Upper lobe of right lung (tissue), 1 donor: ENCODE measurements around the gene FAM53B. TPM values are rescaled to one million over a fixed set of nuclear protein-coding genes. Genes with fewer than 3 reads are reported as not detected.

Experiments
- ATAC-seq: fragments of 200-7000 bp; cut with Tn5 transposase; one replicate; pipeline ENCODE4 v1.9.1; 2020; ENCODE audit warnings: mild to moderate bottlenecking, moderate library complexity
- DNase-seq: peaks from one replicate; pipeline ENCODE4 v3.0.0-alpha.2; 2020
- H3K27ac ChIP-seq: fragments of 200-600 bp; one replicate; pipeline ENCODE4 v1.8.0; 2022
- H3K27me3 ChIP-seq: fragments of 200-600 bp; one replicate; pipeline ENCODE4 v1.8.0; 2022; ENCODE audit warnings: mild to moderate bottlenecking
- H3K36me3 ChIP-seq: fragments of 200-600 bp; one replicate; pipeline ENCODE4 v1.8.0; 2022
- H3K4me1 ChIP-seq: fragments of 200-600 bp; one replicate; pipeline ENCODE4 v1.8.0; 2022
- H3K4me3 ChIP-seq: fragments of 200-600 bp; one replicate; pipeline ENCODE4 v1.8.0; 2022; ENCODE audit warnings: mild to moderate bottlenecking
- H3K9me3 ChIP-seq: fragments of 200-600 bp; one replicate; pipeline ENCODE4 v1.8.0; 2022
- CTCF ChIP-seq: fragments of 200-600 bp; IDR thresholded peaks from one replicate; pipeline ENCODE4 v1.8.0; 2022; ENCODE audit warnings: antibody characterized with exemption
- intact Hi-C: fragments of 100-400 bp; cut with DNase I; formaldehyde crosslinking; loops from one replicate; pipeline ENCODE4 v1.11.0; 2022
- total RNA-seq: library from RNA; stranded (reverse); fragmentation: NEBNext Ultra II Directional; extraction: Animal tissue kit (Norgen Biotek cat#: 25700); gene quantifications from one replicate; pipeline ENCODE4 v1.2.1, GENCODE V29; 2021
- donor health status: DM: no; HTN: yes; CAD: no; lungs with severe emphysema.

Gene FAM53B
- total RNA-seq, 1 donor from 2014 or later = 31.4 TPM

- Histone ChIP-seq H3K36me3 (no peaks in the 10 kb centered on the region), H3K4me1 (peaks cover 81% of the 10 kb centered on the region), H3K9me3 (no peaks in the 10 kb centered on the region), H3K4me3 (no peak overlapping the region), H3K27me3 (no peaks in the 10 kb centered on the region), H3K27ac (peak overlapping the region; percentile 84)
- ATAC-seq = no peak
- no peak for TF ChIP-seq CTCF
- no peak for DNase-seq
- intact Hi-C loops = loop anchor here (10.0 kb wide), 1 partner anchor 86 kb away; no protein-coding TSS in a partner anchor
Observed at GRCh38 chr10:124649214-124649613, 95.0 kb downstream of the FAM53B start.

GRCh38 chr10:124648738-124649137 lies 95.4 kb downstream of the FAM53B start:
- ATAC-seq = peak; percentile 10

GRCh38 chr10:124648131-124648475 lies 96.1 kb downstream of the FAM53B start:
- no peak overlapping the region for H3K4me3 ChIP-seq
- peaks cover 72% of the 10 kb centered on the region for H3K4me1 ChIP-seq
- ATAC-seq = no peak
- H3K27me3 ChIP-seq = no peaks in the 10 kb centered on the region
- intact Hi-C loops = loop anchor here (10.0 kb wide), 1 partner anchor 87 kb away; no protein-coding TSS in a partner anchor
- H3K9me3 ChIP-seq = no peaks in the 10 kb centered on the region
- DNase-seq = no peak
- H3K36me3 ChIP-seq = no peaks in the 10 kb centered on the region
- peak overlapping the region; percentile 84 for H3K27ac ChIP-seq
- TF ChIP-seq CTCF = no peak

More at GRCh38 chr10:124648738-124649137, 95.4 kb downstream of the FAM53B start:
- no peak for TF ChIP-seq CTCF
- intact Hi-C loops = loop anchor here (10.0 kb wide), 1 partner anchor 86 kb away; no protein-coding TSS in a partner anchor
- Histone ChIP-seq H3K4me1 (peaks cover 78% of the 10 kb centered on the region), H3K9me3 (no peaks in the 10 kb centered on the region), H3K36me3 (no peaks in the 10 kb centered on the region), H3K27me3 (no peaks in the 10 kb centered on the region), H3K27ac (peak overlapping the region; percentile 84), H3K4me3 (no peak overlapping the region)
- no peak for DNase-seq

- no peaks in the 10 kb centered on the region for H3K36me3 ChIP-seq
- ATAC-seq (peak; percentile 91), DNase-seq (peak; percentile 85)
- peaks cover 67% of the 10 kb centered on the region for H3K4me1 ChIP-seq
- TF ChIP-seq CTCF = peak; percentile 34
- H3K9me3 ChIP-seq = no peaks in the 10 kb centered on the region
- peak overlapping the region; percentile 84 for H3K27ac ChIP-seq
- H3K27me3 ChIP-seq = no peaks in the 10 kb centered on the region
- intact Hi-C loops = loop anchor here (10.0 kb wide), 1 partner anchor 87 kb away; no protein-coding TSS in a partner anchor
- no peak overlapping the region for H3K4me3 ChIP-seq
Observed at GRCh38 chr10:124647421-124648130, 96.6 kb downstream of the FAM53B start.

- Histone ChIP-seq H3K4me1 (peaks cover 72% of the 10 kb centered on the region), H3K27ac (peak overlapping the region; percentile 84), H3K27me3 (no peaks in the 10 kb centered on the region), H3K36me3 (no peaks in the 10 kb centered on the region), H3K9me3 (no peaks in the 10 kb centered on the region), H3K4me3 (no peak overlapping the region)
- peak; percentile 46 for ATAC-seq
- peak; percentile 85 for DNase-seq
- TF ChIP-seq CTCF = no peak
- intact Hi-C loops = loop anchor here (10.0 kb wide), 1 partner anchor 88 kb away; no protein-coding TSS in a partner anchor
Observed at GRCh38 chr10:124646483-124647352, 97.5 kb downstream of the FAM53B start.
